ENCODE results near the gene SEPTIN12. TPM values are rescaled to one million over a fixed set of nuclear protein-coding genes. Genes with fewer than 3 reads are reported as not detected.

The SEPTIN12 gene
- polyA plus RNA-seq, 1 donor (not counting 4 experiments of a cell fraction or from before 2014, with no cell fraction given), result not detected

DNA sequence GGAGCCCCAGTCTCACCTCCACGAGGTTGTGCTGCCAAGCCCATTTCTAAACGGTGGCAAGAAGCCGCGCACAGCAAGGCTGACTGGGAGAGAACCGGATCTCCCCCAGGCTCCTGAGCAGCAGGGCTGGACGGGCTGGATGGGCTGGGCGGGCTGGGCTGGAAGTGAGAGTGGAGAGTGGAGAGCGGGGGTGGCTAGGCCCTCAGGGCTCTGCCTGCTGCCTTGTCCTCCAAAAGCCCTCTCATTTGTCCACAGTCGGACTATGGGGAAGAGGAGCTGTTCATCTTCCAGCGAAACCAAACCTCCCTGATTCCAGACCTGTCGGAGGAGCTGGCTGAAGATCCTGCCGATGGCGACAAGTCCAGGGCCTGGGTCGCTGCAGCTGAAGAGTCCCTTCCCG, 50.6 kb downstream of the SEPTIN12 start:
- Histone ChIP-seq H3K9ac (ENCODE audit: control insufficient read depth, extremely low read depth, insufficient read depth, low read length) (no peak overlapping the region), H3K27ac (ENCODE audit: control insufficient read depth, insufficient read depth, low read length) (no peak overlapping the region), H3K9me3 (ENCODE audit: control insufficient read depth, low read depth, low read length) (no peaks in the 10 kb centered on the region), H2AFZ (ENCODE audit: control insufficient read depth, low read length) (no peak overlapping the region), H4K20me1 (ENCODE audit: control insufficient read depth, extremely low read depth, insufficient read depth, low read length) (no peaks in the 10 kb centered on the region), H3K79me2 (ENCODE audit: control insufficient read depth, insufficient read depth, low read length) (peaks cover 12% of the 10 kb centered on the region), H3K36me3 (ENCODE audit: control insufficient read depth in 2 of 2, extremely low read depth in 1 of 2, insufficient read depth in 2 of 2, low read length in 2 of 2) (no peaks in the 10 kb centered on the region), H3K4me3 (ENCODE audit: control insufficient read depth in 2 of 3, extremely low read depth in 1 of 3, insufficient read depth in 2 of 3, low read depth in 1 of 3, low read length in 3 of 3) (no peak overlapping the region), H3K4me1 (ENCODE audit: control insufficient read depth, extremely low read depth, insufficient read depth, low read length) (peaks cover 5% of the 10 kb centered on the region), H3K4me2 (ENCODE audit: control insufficient read depth, extremely low read depth, insufficient read depth, low read depth, low read length) (no peak overlapping the region), H3K9me1 (ENCODE audit: control insufficient read depth, extremely low read depth, insufficient read depth, low read length) (no peaks in the 10 kb centered on the region), H3K27me3 (ENCODE audit: control insufficient read depth, extremely low read depth, insufficient read depth, low read length) (peaks cover 3% of the 10 kb centered on the region)
- dilution Hi-C loops (cut with MboI; ENCODE audit: extremely low pct_ligation_motif_present, low sequenced_read_pairs), result no loop called here
- DNase-seq (ENCODE audit: low read depth, low spot score), result no peak
- FAIRE-seq, result no peak
- TF ChIP-seq, protein P1, sequence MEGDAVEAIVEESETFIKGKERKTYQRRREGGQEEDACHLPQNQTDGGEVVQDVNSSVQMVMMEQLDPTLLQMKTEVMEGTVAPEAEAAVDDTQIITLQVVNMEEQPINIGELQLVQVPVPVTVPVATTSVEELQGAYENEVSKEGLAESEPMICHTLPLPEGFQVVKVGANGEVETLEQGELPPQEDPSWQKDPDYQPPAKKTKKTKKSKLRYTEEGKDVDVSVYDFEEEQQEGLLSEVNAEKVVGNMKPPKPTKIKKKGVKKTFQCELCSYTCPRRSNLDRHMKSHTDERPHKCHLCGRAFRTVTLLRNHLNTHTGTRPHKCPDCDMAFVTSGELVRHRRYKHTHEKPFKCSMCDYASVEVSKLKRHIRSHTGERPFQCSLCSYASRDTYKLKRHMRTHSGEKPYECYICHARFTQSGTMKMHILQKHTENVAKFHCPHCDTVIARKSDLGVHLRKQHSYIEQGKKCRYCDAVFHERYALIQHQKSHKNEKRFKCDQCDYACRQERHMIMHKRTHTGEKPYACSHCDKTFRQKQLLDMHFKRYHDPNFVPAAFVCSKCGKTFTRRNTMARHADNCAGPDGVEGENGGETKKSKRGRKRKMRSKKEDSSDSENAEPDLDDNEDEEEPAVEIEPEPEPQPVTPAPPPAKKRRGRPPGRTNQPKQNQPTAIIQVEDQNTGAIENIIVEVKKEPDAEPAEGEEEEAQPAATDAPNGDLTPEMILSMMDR (optimal IDR thresholded peaks at IDR 0.05 in 1 of 3, IDR thresholded peaks at IDR 0.05 in 1 of 3, conservative IDR thresholded peaks at IDR 0.05 in 1 of 3; ENCODE audit: extremely low read depth in 1 of 3, insufficient read depth in 2 of 3, low read length in 3 of 3), result no peak
- TF ChIP-seq EZH2 (IDR thresholded peaks at IDR 0.05; ENCODE audit: low read length), result no peak

DNA sequence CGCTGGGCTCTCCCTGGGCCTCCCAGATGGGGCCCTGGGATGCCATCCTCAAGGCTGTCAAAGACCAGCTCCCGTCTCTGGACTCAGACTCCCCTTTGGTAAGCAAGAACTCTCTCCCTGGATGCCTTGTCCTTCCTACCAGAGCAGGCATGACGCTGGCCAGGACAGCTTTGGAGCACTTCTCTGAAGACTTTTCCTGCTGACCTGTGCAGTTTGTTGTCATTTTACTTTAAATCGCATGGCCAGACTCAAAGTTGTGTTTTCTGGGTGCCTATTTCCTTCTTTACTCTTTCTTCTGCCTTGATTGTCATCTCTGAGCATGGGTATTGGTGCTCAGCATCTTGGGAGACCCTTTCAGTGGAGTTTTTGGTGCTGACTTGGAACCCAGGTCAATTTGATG, 51.6 kb downstream of the SEPTIN12 start:
- peaks cover 0 to 6% of the 10 kb centered on the region in 2 experiments for H3K36me3 ChIP-seq (ENCODE audit: control insufficient read depth in 2 of 2, extremely low read depth in 1 of 2, insufficient read depth in 2 of 2, low read length in 2 of 2)
- peaks cover 5% of the 10 kb centered on the region for H3K4me1 ChIP-seq (ENCODE audit: control insufficient read depth, extremely low read depth, insufficient read depth, low read length)
- dilution Hi-C loops (cut with MboI; ENCODE audit: extremely low pct_ligation_motif_present, low sequenced_read_pairs), result no loop called here
- FAIRE-seq, result no peak
- no peak overlapping the region for H3K9ac ChIP-seq (ENCODE audit: control insufficient read depth, extremely low read depth, insufficient read depth, low read length)
- peaks cover 21% of the 10 kb centered on the region for H3K79me2 ChIP-seq (ENCODE audit: control insufficient read depth, insufficient read depth, low read length)
- no peak overlapping the region for H3K27ac ChIP-seq (ENCODE audit: control insufficient read depth, insufficient read depth, low read length)
- no peaks in the 10 kb centered on the region for H3K9me3 ChIP-seq (ENCODE audit: control insufficient read depth, low read depth, low read length)
- no peak overlapping the region for H3K4me2 ChIP-seq (ENCODE audit: control insufficient read depth, extremely low read depth, insufficient read depth, low read depth, low read length)
- no peaks in the 10 kb centered on the region for H3K9me1 ChIP-seq (ENCODE audit: control insufficient read depth, extremely low read depth, insufficient read depth, low read length)
- H2AFZ ChIP-seq (ENCODE audit: control insufficient read depth, low read length), result no peak overlapping the region
- no peaks in the 10 kb centered on the region for H4K20me1 ChIP-seq (ENCODE audit: control insufficient read depth, extremely low read depth, insufficient read depth, low read length)
- DNase-seq (ENCODE audit: low read depth, low spot score), result no peak
- TF ChIP-seq, protein P1 (optimal IDR thresholded peaks at IDR 0.05 in 1 of 3, IDR thresholded peaks at IDR 0.05 in 1 of 3, conservative IDR thresholded peaks at IDR 0.05 in 1 of 3; ENCODE audit: extremely low read depth in 1 of 3, insufficient read depth in 2 of 3, low read length in 3 of 3), result no peak
- TF ChIP-seq EZH2 (IDR thresholded peaks at IDR 0.05; ENCODE audit: low read length), result no peak
- H3K4me3 ChIP-seq (ENCODE audit: control insufficient read depth in 2 of 3, extremely low read depth in 1 of 3, insufficient read depth in 2 of 3, low read depth in 1 of 3, low read length in 3 of 3), result no peak overlapping the region
- H3K27me3 ChIP-seq (ENCODE audit: control insufficient read depth, extremely low read depth, insufficient read depth, low read length), result peaks cover 3% of the 10 kb centered on the region

Measured in keratinocyte (primary cell).